SIG-M5 (cell line): Measurements from ENCODE around the gene INPPL1.

ENCODE experiments used
- DNase-seq: peaks from one replicate; lab custom pipeline; 2025; lab: John Stamatoyannopoulos, UW

Gene INPPL1

GRCh38 chr11:72233056-72233772 is 8.6 kb downstream of the INPPL1 start:
- DNase-seq: no peak

- DNase-seq: no peak
These were observed 9.4 kb downstream of the INPPL1 start for GRCh38 chr11:72233773-72234513.

GRCh38 chr11:72234514-72234830 is 9.9 kb downstream of the INPPL1 start:
- no peak for DNase-seq

- DNase-seq: no peak
These were observed 10.4 kb downstream of the INPPL1 start for GRCh38 chr11:72234920-72235319.

- no peak for DNase-seq
These were observed 10.9 kb downstream of the INPPL1 start for GRCh38 chr11:72235351-72236057.

GRCh38 chr11:72236083-72236697 is 11.6 kb downstream of the INPPL1 start:
- no peak for DNase-seq

GRCh38 chr11:72236774-72237111 is 12.2 kb downstream of the INPPL1 start:
- no peak for DNase-seq

GRCh38 chr11:72237112-72237931 is 12.8 kb downstream of the INPPL1 start:
- DNase-seq: no peak

- DNase-seq: no peak
These were observed 13.5 kb downstream of the INPPL1 start for GRCh38 chr11:72238040-72238450.

GRCh38 chr11:72238492-72239312 is 14.1 kb downstream of the INPPL1 start:
- DNase-seq: no peak

- no peak for DNase-seq
These were observed 14.8 kb downstream of the INPPL1 start for GRCh38 chr11:72239313-72239848.

GRCh38 chr11:72239849-72240460 is 15.4 kb downstream of the INPPL1 start:
- DNase-seq: no peak

GRCh38 chr11:72240461-72241290 is 16.1 kb downstream of the INPPL1 start:
- DNase-seq: no peak

GRCh38 chr11:72241291-72241781 is 16.8 kb downstream of the INPPL1 start:
- DNase-seq: no peak

- no peak for DNase-seq
These were observed 17.6 kb downstream of the INPPL1 start for GRCh38 chr11:72242141-72242540.

GRCh38 chr11:72243173-72244059 is 18.8 kb downstream of the INPPL1 start:
- no peak for DNase-seq

GRCh38 chr11:72244060-72244360 is 19.4 kb downstream of the INPPL1 start, which contains the start of gene PHOX2A:
Gene PHOX2A, minus strand, starts transcription at chr11:72244176. Its CDS starts 172 bp downstream, at chr11:72244004.
- DNase-seq: no peak
